A549 (cell line): ENCODE measurements around the gene MYOG.

Source experiments
- BHLHE40 ChIP-seq: IDR thresholded peaks from 2 replicates; pipeline ENCODE4 v1.6.1; 2012; ENCODE audit warnings: low read depth, low read length, inconsistent platforms
- CTCF ChIP-seq: fragments of >200 bp; sonication (Bioruptor Twin); formaldehyde crosslinking; IDR thresholded peaks from 3 replicates; pipeline ENCODE4 v1.5.1; 2016
- HOXA7 ChIP-seq: fragments of 250-450 bp; sonication (Bioruptor Pico); IDR thresholded peaks from 2 replicates; pipeline ENCODE4 v1.5.0; 2020; ENCODE audit warnings: mild to moderate bottlenecking, moderate library complexity
- POLR2A ChIP-seq: IDR thresholded peaks from 2 replicates; pipeline ENCODE4 v1.6.1; 2012; ENCODE audit warnings: mild to moderate bottlenecking, low read length
- USF2 ChIP-seq: fragments of 450-650 bp; IDR thresholded peaks from 2 replicates; pipeline ENCODE4 v1.6.1; 2014; ENCODE audit warnings: antibody characterized with exemption
- TF ChIP-seq, protein P1 (sequence below): IDR thresholded peaks from 2 replicates; pipeline ENCODE4 v1.6.1; 2012

DNA sequence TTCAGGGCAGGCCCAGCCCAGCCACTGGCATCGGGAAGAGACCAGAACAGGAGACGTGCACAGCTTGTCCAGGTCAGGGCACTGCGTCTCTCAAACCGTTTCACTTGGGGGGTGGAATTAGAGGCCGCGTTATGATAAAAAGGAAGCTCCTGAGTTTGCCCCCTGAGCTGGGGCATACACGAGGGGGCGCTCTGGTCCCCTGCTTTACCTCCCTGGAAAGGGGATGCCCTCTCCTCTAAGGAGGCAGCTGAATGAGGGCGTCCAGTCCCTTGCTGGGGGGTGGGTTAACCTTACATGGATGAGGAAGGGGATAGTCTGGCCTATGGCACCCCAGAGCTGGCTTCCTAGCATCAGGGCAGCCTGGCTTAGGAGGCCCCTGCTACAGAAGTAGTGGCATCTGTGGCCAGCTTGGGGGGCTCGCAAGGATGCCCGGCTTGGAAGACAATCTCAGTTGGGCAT, 2.3 kb downstream of the MYOG start:
- TF ChIP-seq CTCF, result no peak
- no peak for TF ChIP-seq POLR2A
- TF ChIP-seq, protein P1, sequence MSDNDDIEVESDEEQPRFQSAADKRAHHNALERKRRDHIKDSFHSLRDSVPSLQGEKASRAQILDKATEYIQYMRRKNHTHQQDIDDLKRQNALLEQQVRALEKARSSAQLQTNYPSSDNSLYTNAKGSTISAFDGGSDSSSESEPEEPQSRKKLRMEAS, result no peak
- no peak for TF ChIP-seq BHLHE40
- TF ChIP-seq USF2, result no peak
- TF ChIP-seq HOXA7 (CRISPR knock-in tag), result no peak
